ENCODE results near the gene FBXO34.
"Not testable (repeated sequence)": the region's sequence is repeated elsewhere in the genome, so short reads cannot be mapped to it uniquely, and the experiment has no call there.

GRCh38 chr14:55383056-55383466 lies 111.8 kb downstream of the FBXO34 start:
- TF ChIP-seq CTCF (IDR thresholded peaks at IDR 0.05; ENCODE audit: poor library complexity); EZH2 (IDR thresholded peaks at IDR 0.05; ENCODE audit: borderline replicate concordance): not testable (repeated sequence)

Measured in hepatocyte (in vitro differentiated cells).